GM23338 (cell line): ENCODE data around the gene CCDC71L. TPM values are rescaled to one million over a fixed set of nuclear protein-coding genes. Genes with fewer than 3 reads are reported as not detected.

ENCODE experiments used
- ATAC-seq: fragments of 200-7000 bp; cut with Tn5 transposase; 3 replicates; pipeline ENCODE4 v1.9.1; 2020
- DNase-seq: peaks from one replicate; pipeline ENCODE4 v3.0.0-alpha.2; 2015; ENCODE audit warnings: low spot score
- H2AFZ ChIP-seq: fragments of 200-600 bp; sonication (generic); 2 replicates; pipeline ENCODE4 v1.8.0; 2016; ENCODE audit warnings: antibody characterized with exemption, mild to moderate bottlenecking, moderate library complexity
- H3F3A ChIP-seq: fragments of 200-600 bp; sonication (generic); replicated peaks from 2 replicates; pipeline ENCODE4 v1.8.0; 2017; ENCODE audit warnings: antibody characterized with exemption, mixed run types, low read depth
- H3K27ac ChIP-seq: fragments of 200-600 bp; sonication (generic); 2 replicates; pipeline ENCODE4 v1.6.1; 2016; ENCODE audit warnings: low read depth
- H3K27me3 ChIP-seq: fragments of 200-600 bp; sonication (generic); 2 replicates; pipeline ENCODE4 v1.8.0; 2016; ENCODE audit warnings: mild to moderate bottlenecking, mixed run types, moderate library complexity; ENCODE audit not compliant: insufficient read depth
- H3K36me3 ChIP-seq: fragments of 200-600 bp; sonication (generic); 2 replicates; pipeline ENCODE4 v1.8.0; 2016; ENCODE audit warnings: mild to moderate bottlenecking; ENCODE audit not compliant: insufficient read depth
- H3K4me1 ChIP-seq: fragments of 200-600 bp; sonication (generic); 2 replicates; pipeline ENCODE4 v1.8.0; 2016; ENCODE audit warnings: mild to moderate bottlenecking, moderate library complexity; ENCODE audit not compliant: insufficient read depth
- H3K4me2 ChIP-seq: fragments of 200-600 bp; sonication (generic); 2 replicates; pipeline ENCODE4 v1.7.1; 2017; ENCODE audit warnings: mixed run types
- H3K4me3 ChIP-seq: fragments of 200-600 bp; sonication (generic); 2 replicates; pipeline ENCODE4 v1.6.1; 2016; ENCODE audit warnings: mixed run types
- H3K79me2 ChIP-seq: fragments of 200-600 bp; sonication (generic); replicated peaks from 2 replicates; pipeline ENCODE4 v1.8.0; 2017; ENCODE audit warnings: mild to moderate bottlenecking; ENCODE audit not compliant: insufficient read depth
- H3K9me2 ChIP-seq: fragments of 200-600 bp; sonication (generic); 2 replicates; pipeline ENCODE4 v1.8.0; 2017; ENCODE audit not compliant: insufficient read depth
- H4K20me1 ChIP-seq: fragments of 200-600 bp; sonication (generic); replicated peaks from 2 replicates; pipeline ENCODE4 v1.8.0; 2017; ENCODE audit warnings: mild to moderate bottlenecking; ENCODE audit not compliant: insufficient read depth
- H3K27ac Mint-ChIP-seq: 2 replicates; pipeline ENCODE4 v1.8.0; 2020; ENCODE audit warnings: inconsistent platforms, mild to moderate bottlenecking, moderate library complexity, mixed read lengths
- H3K27me3 Mint-ChIP-seq: 3 replicates; pipeline ENCODE4 v1.8.0; 2022; ENCODE audit warnings: low read depth, mild to moderate bottlenecking, moderate library complexity, mixed read lengths, inconsistent platforms; ENCODE audit not compliant: insufficient read depth, poor library complexity
- H3K36me3 Mint-ChIP-seq: 3 replicates; pipeline ENCODE4 v1.8.0; 2021; ENCODE audit warnings: low read depth, mild to moderate bottlenecking, inconsistent platforms, moderate library complexity, mixed read lengths
- H3K4me1 Mint-ChIP-seq: 3 replicates; pipeline ENCODE4 v1.8.0; 2020; ENCODE audit warnings: mild to moderate bottlenecking, inconsistent platforms, mixed read lengths
- H3K4me3 Mint-ChIP-seq: 3 replicates; pipeline ENCODE4 v1.8.0; 2021; ENCODE audit warnings: moderate library complexity, mild to moderate bottlenecking, inconsistent platforms, mixed read lengths
- H3K9me3 Mint-ChIP-seq: 3 replicates; pipeline ENCODE4 v1.8.0; 2020; ENCODE audit warnings: moderate library complexity, mild to moderate bottlenecking, inconsistent platforms, mixed read lengths
- CREB1 ChIP-seq: fragments of 250-450 bp; sonication (Bioruptor Pico); IDR thresholded peaks from 2 replicates; pipeline ENCODE4 v1.5.0; 2020; ENCODE audit warnings: low read depth, mild to moderate bottlenecking, moderate library complexity
- EZH2 ChIP-seq: fragments of 200-600 bp; sonication (generic); IDR thresholded peaks from one replicate; pipeline ENCODE4 v1.8.0; 2017; ENCODE audit warnings: antibody characterized with exemption, mild to moderate bottlenecking, low read depth; ENCODE audit not compliant: unreplicated experiment
- EZH2phosphoT487 ChIP-seq: fragments of 200-600 bp; sonication (generic); IDR thresholded peaks from one replicate; pipeline ENCODE4 v1.8.1; 2018; ENCODE audit warnings: antibody characterized with exemption; ENCODE audit not compliant: unreplicated experiment
- JUNB ChIP-seq: IDR thresholded peaks from one replicate; pipeline ENCODE4 v1.6.1; 2016; ENCODE audit warnings: antibody characterized with exemption; ENCODE audit not compliant: unreplicated experiment
- NANOG ChIP-seq: IDR thresholded peaks from 2 replicates; pipeline ENCODE4 v1.6.1; 2016; ENCODE audit warnings: antibody characterized with exemption, borderline replicate concordance
- POLR2AphosphoS5 ChIP-seq: IDR thresholded peaks from 2 replicates; pipeline ENCODE4 v1.6.1; 2016; ENCODE audit warnings: antibody characterized with exemption, low read depth
- STAT1 ChIP-seq: IDR thresholded peaks from one replicate; pipeline ENCODE4 v1.6.1; 2016; ENCODE audit warnings: antibody characterized with exemption; ENCODE audit not compliant: unreplicated experiment
- ZNF114 ChIP-seq: fragments of 250-450 bp; sonication (Bioruptor Pico); IDR thresholded peaks from 2 replicates; pipeline ENCODE4 v1.5.0; 2020; ENCODE audit warnings: mild to moderate bottlenecking, moderate library complexity
- ZNF331 ChIP-seq: fragments of 250-450 bp; sonication (Bioruptor Pico); IDR thresholded peaks from 2 replicates; pipeline ENCODE4 v1.5.0; 2020; ENCODE audit warnings: low read depth, mild to moderate bottlenecking, moderate library complexity
- polyA plus RNA-seq: library from polyadenylated mRNA; unstranded; fragments of >200 nt; fragmentation: Nextera tagmentation; extraction: Ambion mirVana; gene quantifications from 2 replicates; pipeline ENCODE4 v1.2.1, GENCODE V29; 2016
- total RNA-seq: library from RNA; depleted of rRNA; stranded (reverse); fragments of >200 nt; shearing (Covaris generic); gene quantifications from 2 replicates; pipeline ENCODE4 v1.2.3, GENCODE V29; 2014
- TF ChIP-seq, protein P1 (sequence below): IDR thresholded peaks from one replicate; pipeline ENCODE4 v1.6.1; 2018; ENCODE audit warnings: antibody characterized with exemption; ENCODE audit not compliant: unreplicated experiment
- TF ChIP-seq, protein P2 (sequence below): fragments of 250-450 bp; sonication (Bioruptor Pico); IDR thresholded peaks from 2 replicates; pipeline ENCODE4 v1.5.0; 2020; ENCODE audit warnings: mild to moderate bottlenecking, moderate library complexity
- TF ChIP-seq, protein P3 (sequence below): IDR thresholded peaks from 2 replicates; pipeline ENCODE4 v1.6.1; 2016; ENCODE audit warnings: antibody characterized with exemption
- TF ChIP-seq, protein P4 (sequence below), 2 experiments: fragments of 200-600 bp in 1 of 2; sonication (generic) in 1 of 2; conservative IDR thresholded peaks; 2 replicates each; pipeline versions ENCODE4 v1.5.1 to v1.6.1; 2016 to 2017; ENCODE audit warnings: antibody characterized with exemption in 2 of 2, low read depth in 2 of 2, mild to moderate bottlenecking in 2 of 2, moderate library complexity in 1 of 2

CCDC71L gene
- total and polyA plus RNA-seq, 2 experiments from 2014 or later: 8.4 to 32.3 TPM

DNA sequence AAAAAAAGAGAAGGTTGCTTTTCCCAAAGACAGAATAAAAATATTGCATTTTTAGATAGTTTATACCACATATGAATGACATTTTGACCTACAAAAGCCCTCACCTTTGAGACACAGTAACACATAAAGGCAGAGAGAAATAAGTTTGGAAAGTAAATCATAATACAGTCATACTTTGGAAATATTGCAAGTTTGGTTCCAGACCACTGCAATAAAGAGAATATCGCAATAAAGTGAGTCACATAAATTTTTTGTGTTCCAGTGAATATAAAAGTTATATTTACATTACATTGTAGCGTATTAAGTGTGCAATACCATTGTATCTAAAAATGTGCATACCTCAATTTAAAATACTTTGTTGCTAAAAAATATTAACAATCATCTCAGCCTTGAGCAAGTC is 40.3 kb downstream of the CCDC71L start:
- peaks cover 7% of the 10 kb centered on the region; the same call in 1 of the 2 replicates for H3K9me2 ChIP-seq
- peaks cover 10% of the 10 kb centered on the region; the same call in 2 of the 3 replicates for H3K9me3 Mint-ChIP-seq
- H3K27me3 ChIP-seq: no peaks in the 10 kb centered on the region
- H3K27ac ChIP-seq: no peak overlapping the region
- no peaks in the 10 kb centered on the region for H3K36me3 Mint-ChIP-seq
- peaks cover 1% of the 10 kb centered on the region; the same call in 2 of the 3 replicates for H3K4me1 Mint-ChIP-seq
- no peak overlapping the region for H3K4me2 ChIP-seq
- peaks cover under 1% of the 10 kb centered on the region for H3K27me3 Mint-ChIP-seq
- DNase-seq (no peak), ATAC-seq (no peak)
- TF ChIP-seq, protein P1, sequence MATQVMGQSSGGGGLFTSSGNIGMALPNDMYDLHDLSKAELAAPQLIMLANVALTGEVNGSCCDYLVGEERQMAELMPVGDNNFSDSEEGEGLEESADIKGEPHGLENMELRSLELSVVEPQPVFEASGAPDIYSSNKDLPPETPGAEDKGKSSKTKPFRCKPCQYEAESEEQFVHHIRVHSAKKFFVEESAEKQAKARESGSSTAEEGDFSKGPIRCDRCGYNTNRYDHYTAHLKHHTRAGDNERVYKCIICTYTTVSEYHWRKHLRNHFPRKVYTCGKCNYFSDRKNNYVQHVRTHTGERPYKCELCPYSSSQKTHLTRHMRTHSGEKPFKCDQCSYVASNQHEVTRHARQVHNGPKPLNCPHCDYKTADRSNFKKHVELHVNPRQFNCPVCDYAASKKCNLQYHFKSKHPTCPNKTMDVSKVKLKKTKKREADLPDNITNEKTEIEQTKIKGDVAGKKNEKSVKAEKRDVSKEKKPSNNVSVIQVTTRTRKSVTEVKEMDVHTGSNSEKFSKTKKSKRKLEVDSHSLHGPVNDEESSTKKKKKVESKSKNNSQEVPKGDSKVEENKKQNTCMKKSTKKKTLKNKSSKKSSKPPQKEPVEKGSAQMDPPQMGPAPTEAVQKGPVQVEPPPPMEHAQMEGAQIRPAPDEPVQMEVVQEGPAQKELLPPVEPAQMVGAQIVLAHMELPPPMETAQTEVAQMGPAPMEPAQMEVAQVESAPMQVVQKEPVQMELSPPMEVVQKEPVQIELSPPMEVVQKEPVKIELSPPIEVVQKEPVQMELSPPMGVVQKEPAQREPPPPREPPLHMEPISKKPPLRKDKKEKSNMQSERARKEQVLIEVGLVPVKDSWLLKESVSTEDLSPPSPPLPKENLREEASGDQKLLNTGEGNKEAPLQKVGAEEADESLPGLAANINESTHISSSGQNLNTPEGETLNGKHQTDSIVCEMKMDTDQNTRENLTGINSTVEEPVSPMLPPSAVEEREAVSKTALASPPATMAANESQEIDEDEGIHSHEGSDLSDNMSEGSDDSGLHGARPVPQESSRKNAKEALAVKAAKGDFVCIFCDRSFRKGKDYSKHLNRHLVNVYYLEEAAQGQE: no peak
- no peak for TF ChIP-seq JUNB
- TF ChIP-seq, protein P2, sequence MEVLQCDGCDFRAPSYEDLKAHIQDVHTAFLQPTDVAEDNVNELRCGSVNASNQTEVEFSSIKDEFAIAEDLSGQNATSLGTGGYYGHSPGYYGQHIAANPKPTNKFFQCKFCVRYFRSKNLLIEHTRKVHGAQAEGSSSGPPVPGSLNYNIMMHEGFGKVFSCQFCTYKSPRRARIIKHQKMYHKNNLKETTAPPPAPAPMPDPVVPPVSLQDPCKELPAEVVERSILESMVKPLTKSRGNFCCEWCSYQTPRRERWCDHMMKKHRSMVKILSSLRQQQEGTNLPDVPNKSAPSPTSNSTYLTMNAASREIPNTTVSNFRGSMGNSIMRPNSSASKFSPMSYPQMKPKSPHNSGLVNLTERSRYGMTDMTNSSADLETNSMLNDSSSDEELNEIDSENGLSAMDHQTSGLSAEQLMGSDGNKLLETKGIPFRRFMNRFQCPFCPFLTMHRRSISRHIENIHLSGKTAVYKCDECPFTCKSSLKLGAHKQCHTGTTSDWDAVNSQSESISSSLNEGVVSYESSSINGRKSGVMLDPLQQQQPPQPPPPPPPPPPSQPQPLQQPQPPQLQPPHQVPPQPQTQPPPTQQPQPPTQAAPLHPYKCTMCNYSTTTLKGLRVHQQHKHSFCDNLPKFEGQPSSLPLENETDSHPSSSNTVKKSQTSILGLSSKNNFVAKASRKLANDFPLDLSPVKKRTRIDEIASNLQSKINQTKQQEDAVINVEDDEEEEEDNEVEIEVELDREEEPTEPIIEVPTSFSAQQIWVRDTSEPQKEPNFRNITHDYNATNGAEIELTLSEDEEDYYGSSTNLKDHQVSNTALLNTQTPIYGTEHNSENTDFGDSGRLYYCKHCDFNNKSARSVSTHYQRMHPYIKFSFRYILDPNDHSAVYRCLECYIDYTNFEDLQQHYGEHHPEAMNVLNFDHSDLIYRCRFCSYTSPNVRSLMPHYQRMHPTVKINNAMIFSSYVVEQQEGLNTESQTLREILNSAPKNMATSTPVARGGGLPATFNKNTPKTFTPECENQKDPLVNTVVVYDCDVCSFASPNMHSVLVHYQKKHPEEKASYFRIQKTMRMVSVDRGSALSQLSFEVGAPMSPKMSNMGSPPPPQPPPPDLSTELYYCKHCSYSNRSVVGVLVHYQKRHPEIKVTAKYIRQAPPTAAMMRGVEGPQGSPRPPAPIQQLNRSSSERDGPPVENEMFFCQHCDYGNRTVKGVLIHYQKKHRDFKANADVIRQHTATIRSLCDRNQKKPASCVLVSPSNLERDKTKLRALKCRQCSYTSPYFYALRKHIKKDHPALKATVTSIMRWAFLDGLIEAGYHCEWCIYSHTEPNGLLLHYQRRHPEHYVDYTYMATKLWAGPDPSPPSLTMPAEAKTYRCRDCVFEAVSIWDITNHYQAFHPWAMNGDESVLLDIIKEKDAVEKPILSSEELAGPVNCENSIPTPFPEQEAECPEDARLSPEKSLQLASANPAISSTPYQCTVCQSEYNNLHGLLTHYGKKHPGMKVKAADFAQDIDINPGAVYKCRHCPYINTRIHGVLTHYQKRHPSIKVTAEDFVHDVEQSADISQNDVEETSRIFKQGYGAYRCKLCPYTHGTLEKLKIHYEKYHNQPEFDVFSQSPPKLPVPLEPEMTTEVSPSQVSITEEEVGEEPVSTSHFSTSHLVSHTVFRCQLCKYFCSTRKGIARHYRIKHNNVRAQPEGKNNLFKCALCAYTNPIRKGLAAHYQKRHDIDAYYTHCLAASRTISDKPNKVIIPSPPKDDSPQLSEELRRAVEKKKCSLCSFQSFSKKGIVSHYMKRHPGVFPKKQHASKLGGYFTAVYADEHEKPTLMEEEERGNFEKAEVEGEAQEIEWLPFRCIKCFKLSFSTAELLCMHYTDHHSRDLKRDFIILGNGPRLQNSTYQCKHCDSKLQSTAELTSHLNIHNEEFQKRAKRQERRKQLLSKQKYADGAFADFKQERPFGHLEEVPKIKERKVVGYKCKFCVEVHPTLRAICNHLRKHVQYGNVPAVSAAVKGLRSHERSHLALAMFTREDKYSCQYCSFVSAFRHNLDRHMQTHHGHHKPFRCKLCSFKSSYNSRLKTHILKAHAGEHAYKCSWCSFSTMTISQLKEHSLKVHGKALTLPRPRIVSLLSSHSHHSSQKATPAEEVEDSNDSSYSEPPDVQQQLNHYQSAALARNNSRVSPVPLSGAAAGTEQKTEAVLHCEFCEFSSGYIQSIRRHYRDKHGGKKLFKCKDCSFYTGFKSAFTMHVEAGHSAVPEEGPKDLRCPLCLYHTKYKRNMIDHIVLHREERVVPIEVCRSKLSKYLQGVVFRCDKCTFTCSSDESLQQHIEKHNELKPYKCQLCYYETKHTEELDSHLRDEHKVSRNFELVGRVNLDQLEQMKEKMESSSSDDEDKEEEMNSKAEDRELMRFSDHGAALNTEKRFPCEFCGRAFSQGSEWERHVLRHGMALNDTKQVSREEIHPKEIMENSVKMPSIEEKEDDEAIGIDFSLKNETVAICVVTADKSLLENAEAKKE (CRISPR knock-in tag): no peak
- TF ChIP-seq, protein P3, sequence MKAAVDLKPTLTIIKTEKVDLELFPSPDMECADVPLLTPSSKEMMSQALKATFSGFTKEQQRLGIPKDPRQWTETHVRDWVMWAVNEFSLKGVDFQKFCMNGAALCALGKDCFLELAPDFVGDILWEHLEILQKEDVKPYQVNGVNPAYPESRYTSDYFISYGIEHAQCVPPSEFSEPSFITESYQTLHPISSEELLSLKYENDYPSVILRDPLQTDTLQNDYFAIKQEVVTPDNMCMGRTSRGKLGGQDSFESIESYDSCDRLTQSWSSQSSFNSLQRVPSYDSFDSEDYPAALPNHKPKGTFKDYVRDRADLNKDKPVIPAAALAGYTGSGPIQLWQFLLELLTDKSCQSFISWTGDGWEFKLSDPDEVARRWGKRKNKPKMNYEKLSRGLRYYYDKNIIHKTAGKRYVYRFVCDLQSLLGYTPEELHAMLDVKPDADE: no peak
- TF ChIP-seq EZH2phosphoT487: no peak
- no peak for TF ChIP-seq CREB1 (CRISPR knock-in tag)
- TF ChIP-seq ZNF331 (CRISPR knock-in tag): no peak
- no peak for TF ChIP-seq EZH2
- TF ChIP-seq POLR2AphosphoS5: no peak
- no peak for TF ChIP-seq ZNF114 (CRISPR knock-in tag)
- TF ChIP-seq, protein P4, sequence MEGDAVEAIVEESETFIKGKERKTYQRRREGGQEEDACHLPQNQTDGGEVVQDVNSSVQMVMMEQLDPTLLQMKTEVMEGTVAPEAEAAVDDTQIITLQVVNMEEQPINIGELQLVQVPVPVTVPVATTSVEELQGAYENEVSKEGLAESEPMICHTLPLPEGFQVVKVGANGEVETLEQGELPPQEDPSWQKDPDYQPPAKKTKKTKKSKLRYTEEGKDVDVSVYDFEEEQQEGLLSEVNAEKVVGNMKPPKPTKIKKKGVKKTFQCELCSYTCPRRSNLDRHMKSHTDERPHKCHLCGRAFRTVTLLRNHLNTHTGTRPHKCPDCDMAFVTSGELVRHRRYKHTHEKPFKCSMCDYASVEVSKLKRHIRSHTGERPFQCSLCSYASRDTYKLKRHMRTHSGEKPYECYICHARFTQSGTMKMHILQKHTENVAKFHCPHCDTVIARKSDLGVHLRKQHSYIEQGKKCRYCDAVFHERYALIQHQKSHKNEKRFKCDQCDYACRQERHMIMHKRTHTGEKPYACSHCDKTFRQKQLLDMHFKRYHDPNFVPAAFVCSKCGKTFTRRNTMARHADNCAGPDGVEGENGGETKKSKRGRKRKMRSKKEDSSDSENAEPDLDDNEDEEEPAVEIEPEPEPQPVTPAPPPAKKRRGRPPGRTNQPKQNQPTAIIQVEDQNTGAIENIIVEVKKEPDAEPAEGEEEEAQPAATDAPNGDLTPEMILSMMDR (conservative IDR thresholded peaks at IDR 0.05; ENCODE audit: low read depth in 2 of 2): no peak
- no peak for TF ChIP-seq NANOG
- TF ChIP-seq STAT1: no peak
- H3K4me1 ChIP-seq: peaks cover under 1% of the 10 kb centered on the region; the same call in 1 of the 2 replicates
- H3K4me3 Mint-ChIP-seq: no peak overlapping the region
- H3F3A ChIP-seq: no peaks in the 10 kb centered on the region
- H3K79me2 ChIP-seq: no peaks in the 10 kb centered on the region
- H3K36me3 ChIP-seq: no peaks in the 10 kb centered on the region
- no peak overlapping the region for H2AFZ ChIP-seq
- H3K27ac Mint-ChIP-seq: no peak overlapping the region
- no peaks in the 10 kb centered on the region for H4K20me1 ChIP-seq
- no peak overlapping the region for H3K4me3 ChIP-seq
